GM18505 (cell line): ENCODE measurements around the gene PPP1R7.
A peak's percentile ranks its signal among the peaks of the same experiment; 100 is the strongest.

Source experiments
- ATAC-seq: cut with Tn5 transposase; IDR thresholded peaks from one replicate; pipeline ENCODE4 v1.9.1; 2021; ENCODE audit not compliant: unreplicated experiment
- POLR2A ChIP-seq: IDR thresholded peaks from 4 replicates; pipeline ENCODE4 v1.6.1; 2011; ENCODE audit warnings: borderline replicate concordance; ENCODE audit not compliant: insufficient read depth, insufficient read length; ENCODE audit errors: extremely low read depth

The PPP1R7 gene

DNA sequence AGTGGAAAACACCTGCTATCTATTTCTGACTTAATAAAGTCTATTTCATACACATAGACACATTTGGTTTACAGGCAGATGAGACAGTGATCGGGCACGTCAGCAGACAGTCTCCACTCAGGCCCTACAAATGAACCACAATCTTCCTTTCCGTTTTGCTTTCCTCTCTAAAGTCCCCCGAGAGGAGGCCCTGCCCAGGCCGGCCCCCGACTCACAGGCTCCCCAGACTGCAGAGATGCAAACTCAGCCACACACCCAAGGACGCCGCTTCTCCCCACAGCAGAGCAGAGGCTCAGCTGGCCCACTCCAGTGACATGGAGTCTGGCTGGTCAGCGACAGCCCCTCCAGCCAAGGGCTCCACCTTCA, 38.8 kb upstream of the PPP1R7 start:
- TF ChIP-seq POLR2A: peak; percentile 47
- ATAC-seq: no peak

DNA sequence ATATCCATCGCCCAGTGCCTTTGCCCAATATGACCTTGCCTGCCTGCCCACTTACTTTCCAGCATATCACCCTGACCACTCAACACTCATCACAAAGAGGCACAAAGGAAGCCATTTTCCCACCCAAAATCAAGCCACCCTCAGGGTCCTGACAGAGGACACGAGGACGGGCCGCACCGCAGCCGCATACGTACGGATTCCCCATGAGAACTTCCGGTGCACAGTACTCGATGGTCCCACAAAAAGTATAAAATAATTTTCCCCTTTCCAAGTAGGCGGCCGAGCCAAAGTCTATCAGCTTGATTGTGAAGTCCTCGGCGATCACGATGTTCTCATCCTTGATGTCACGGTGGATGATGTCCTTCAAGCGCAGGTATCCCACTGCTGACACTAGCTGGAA, 38.2 kb upstream of the PPP1R7 start:
- ATAC-seq: no peak
- TF ChIP-seq POLR2A: no peak

- peak; percentile 41 for TF ChIP-seq POLR2A
- no peak for ATAC-seq
These were observed 37.7 kb upstream of the PPP1R7 start for GRCh38 chr2:241112592-241112991.

GRCh38 chr2:241114836-241115235, 35.4 kb upstream of the PPP1R7 start:
- TF ChIP-seq POLR2A: no peak
- no peak for ATAC-seq

GRCh38 chr2:241115361-241115760, 34.9 kb upstream of the PPP1R7 start:
- no peak for TF ChIP-seq POLR2A

DNA sequence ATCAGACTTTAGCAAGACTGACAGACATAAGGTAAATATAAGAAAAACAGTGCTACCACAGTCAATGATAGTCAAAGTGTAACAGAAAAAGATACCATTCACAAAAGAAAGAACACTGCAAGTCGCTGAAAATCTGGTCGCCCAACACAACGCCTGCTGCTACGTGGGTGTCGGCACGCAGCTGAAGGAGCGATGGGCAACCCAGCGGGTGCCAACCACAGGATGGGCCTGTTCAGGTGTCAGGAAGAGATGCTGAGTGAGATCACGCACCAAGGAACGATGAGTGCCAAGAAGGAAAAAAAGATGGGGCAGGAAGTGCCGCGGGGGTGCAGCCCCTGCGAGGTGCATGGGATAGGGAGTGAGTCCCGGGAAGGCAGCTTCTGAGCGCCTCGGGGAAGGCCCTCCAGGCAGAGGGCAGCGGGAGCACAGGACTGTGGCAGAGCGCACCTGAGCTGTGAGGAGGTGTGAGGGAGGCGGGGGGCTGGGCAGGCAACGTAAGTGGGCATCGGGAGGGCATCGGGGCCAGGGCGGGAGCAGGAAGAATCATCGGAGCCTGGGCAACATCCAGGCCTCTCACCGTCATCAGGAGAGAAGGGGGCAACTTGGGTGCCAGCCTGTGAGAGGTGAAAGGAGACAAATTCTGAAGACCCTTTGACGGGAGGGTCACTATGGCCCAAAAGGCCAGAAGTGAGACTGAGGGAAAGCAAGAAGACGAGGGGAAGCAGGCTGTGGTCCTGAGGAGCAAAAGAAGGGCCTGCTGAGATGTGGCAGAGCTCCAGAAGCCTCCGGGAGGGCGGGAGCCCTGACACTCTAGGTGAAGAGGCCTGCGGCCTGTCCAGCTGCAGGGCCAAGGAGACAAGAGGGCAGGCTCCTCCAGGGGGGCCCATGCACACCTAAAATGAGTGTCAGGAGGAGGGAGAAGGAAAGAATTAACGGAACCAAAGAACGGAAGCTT, 33.4 kb upstream of the PPP1R7 start:
- ATAC-seq: no peak
- no peak for TF ChIP-seq POLR2A

More at GRCh38 chr2:241115361-241115760, 34.9 kb upstream of the PPP1R7 start:
- no peak for ATAC-seq

DNA sequence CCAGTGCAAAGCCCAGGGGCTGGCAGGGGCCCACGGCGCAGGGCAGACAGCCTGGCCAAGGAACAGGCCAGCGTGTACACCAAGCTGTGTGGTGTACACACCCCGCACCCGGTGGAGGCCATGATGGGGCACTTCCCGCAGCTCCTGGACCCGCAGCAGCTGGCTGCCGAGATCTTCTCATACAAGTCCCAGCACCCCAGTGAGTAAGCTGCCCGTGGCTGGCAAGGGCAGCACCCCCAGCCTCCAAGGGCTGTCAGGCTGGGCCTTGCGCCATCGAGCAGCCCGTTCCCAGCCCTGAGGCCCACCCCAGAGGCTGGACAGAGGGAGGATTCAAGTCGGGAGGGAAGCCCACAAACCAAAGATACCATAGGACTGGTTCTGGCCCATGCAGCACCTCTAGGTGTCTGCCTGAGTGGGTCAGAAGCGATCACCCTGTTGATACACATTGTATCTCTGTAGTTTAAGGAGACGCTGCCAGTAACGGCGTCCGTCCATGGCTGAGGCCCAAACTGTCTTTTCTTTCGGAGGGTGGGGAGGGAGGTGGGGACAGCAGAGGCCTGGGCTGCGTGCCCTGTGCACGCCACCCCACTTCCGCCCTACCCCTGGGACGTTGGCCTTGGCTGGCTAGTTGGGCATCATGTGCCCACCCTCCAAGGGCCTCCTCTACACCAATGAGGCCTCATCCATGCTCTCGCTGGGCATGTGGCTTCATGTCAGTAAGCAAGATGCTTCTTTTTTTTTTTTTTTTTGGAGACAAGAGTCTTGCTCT, 31.3 kb upstream of the PPP1R7 start:
- TF ChIP-seq POLR2A: no peak
- ATAC-seq: no peak

- no peak for ATAC-seq
- TF ChIP-seq POLR2A: no peak
These were observed 29.8 kb upstream of the PPP1R7 start for GRCh38 chr2:241120440-241120839.

DNA sequence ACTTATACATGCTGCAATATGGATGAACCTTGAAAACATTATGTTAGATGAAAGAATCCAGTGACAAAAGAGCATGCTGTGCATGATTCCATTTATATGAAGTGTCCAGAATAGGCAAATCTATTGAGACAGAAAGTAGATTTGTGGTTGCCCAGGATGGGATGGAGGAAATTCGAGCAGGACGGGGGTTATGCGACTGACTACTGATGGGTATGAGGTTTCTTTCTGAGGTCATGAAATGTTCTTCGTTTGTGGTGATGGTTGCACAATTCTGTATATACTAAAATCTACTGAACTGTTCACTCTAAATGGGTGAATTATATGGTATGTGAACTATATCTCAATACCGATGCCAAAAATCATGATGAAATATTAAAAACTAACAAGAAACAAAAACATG, 29.3 kb upstream of the PPP1R7 start:
- TF ChIP-seq POLR2A: no peak
- ATAC-seq: no peak

DNA sequence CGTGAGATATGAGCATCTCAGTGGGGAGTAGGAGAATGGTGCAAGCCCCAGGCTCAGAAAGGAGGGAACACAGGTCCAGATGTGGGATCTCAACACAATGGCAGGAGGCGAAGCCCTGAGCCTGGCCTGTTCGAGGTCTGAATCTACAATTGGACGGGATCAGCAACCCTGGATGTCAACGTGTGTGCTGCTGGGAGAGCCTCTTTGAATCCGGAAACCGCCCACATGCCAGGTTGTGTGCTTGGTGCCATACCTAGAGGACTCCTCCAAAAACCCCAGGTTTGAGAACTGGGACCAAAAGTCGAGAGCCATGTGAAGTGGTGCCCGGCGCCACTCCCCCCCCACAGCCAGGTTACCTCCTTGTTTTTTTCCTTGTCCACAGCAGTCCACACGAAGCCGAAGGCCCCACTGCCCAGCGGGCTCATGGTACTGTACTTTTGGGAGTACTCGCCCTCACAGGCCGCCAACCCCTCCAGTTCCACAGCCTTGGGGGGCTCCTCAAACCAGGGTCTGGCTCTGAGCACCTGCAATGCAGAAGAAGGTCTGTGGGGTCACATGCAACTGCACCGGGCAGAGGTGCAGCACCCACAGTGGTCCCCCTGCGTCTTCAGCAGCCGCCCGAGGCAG, 27.8 kb upstream of the PPP1R7 start:
- no peak for TF ChIP-seq POLR2A
- no peak for ATAC-seq

DNA sequence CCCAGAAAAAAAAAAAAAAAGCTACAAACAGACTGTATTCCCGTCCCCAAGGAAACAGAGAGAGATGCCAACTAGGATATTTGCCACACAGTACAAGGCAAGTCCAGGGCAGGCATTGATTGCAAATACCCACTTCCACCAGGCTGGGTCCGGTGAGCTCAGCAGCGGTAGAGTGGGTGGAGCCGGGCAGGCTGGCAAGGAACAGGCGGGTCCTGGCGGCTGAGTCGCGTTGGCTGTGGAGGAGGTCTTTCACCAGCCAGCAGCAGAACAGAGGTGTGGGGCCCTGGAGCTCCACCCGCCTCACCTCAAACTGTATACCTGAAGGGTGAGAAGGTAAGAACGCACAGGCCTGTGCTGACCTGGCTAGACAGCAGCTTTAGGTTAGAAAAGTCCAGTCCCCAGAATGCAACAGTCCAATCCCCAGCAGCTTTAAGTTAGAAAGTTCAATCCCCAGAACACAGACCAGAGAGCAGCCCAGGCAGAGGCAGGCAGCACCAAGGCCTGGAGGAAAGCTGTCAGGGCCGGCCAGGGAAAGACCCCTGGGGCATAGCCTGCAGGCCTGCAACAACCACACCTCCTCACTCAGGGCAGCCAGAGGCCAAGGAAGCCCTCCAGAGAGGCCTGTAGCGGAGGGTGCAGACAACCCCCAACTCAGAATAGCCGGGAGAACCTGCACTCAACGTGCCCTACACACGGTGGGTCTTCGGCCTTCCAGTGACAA, 26.3 kb upstream of the PPP1R7 start:
- TF ChIP-seq POLR2A: no peak
- no peak for ATAC-seq

GRCh38 chr2:241125626-241126025, 24.6 kb upstream of the PPP1R7 start:
- no peak for TF ChIP-seq POLR2A

GRCh38 chr2:241126201-241126611, 24.1 kb upstream of the PPP1R7 start:
- no peak for TF ChIP-seq POLR2A

More at GRCh38 chr2:241125626-241126025, 24.6 kb upstream of the PPP1R7 start:
- ATAC-seq: no peak

GRCh38 chr2:241126771-241127202, 23.5 kb upstream of the PPP1R7 start:
- ATAC-seq: no peak
- TF ChIP-seq POLR2A: no peak

More at GRCh38 chr2:241126201-241126611, 24.1 kb upstream of the PPP1R7 start:
- ATAC-seq: no peak

- ATAC-seq: no peak
- TF ChIP-seq POLR2A: no peak
These were observed 22.0 kb upstream of the PPP1R7 start for GRCh38 chr2:241128266-241128665.
